ENCODE data around the gene ANKIB1. TPM values are rescaled to one million over a fixed set of nuclear protein-coding genes. Genes with fewer than 3 reads are reported as not detected.

Gene ANKIB1
- total RNA-seq, 3 donors from 2014 or later = 28.0 to 40.8 (median 38.3) TPM

- H3K4me3 Mint-ChIP-seq = no peak overlapping the region
- H3K27me3 Mint-ChIP-seq (ENCODE audit: low read depth) = no peaks in the 10 kb centered on the region
- peaks cover 6% of the 10 kb centered on the region for H3K9me3 Mint-ChIP-seq
- DNase-seq (no peak), ATAC-seq (no peak)
- H3K4me1 Mint-ChIP-seq (ENCODE audit: low read depth) = peaks cover 2% of the 10 kb centered on the region
- H3K36me3 Mint-ChIP-seq (ENCODE audit: insufficient read depth) = peaks cover 15% of the 10 kb centered on the region
Measured at GRCh38 chr7:92282221-92282814, 36.5 kb downstream of the ANKIB1 start.

- Mint-ChIP-seq H3K9me3 (peaks cover 6% of the 10 kb centered on the region), H3K4me1 (ENCODE audit: low read depth) (peaks cover 3% of the 10 kb centered on the region), H3K36me3 (ENCODE audit: insufficient read depth) (peaks cover 18% of the 10 kb centered on the region), H3K4me3 (no peak overlapping the region), H3K27me3 (ENCODE audit: low read depth) (no peaks in the 10 kb centered on the region)
- ATAC-seq (no peak), DNase-seq (no peak)
Measured at GRCh38 chr7:92282930-92283329, 37.2 kb downstream of the ANKIB1 start.

- no peak for ATAC-seq
- Mint-ChIP-seq H3K4me1 (ENCODE audit: low read depth) (peaks cover 23% of the 10 kb centered on the region), H3K36me3 (ENCODE audit: insufficient read depth) (peaks cover 12% of the 10 kb centered on the region), H3K4me3 (no peak overlapping the region), H3K9me3 (no peaks in the 10 kb centered on the region), H3K27me3 (ENCODE audit: low read depth) (no peaks in the 10 kb centered on the region)
- no peak for DNase-seq
Measured at GRCh38 chr7:92289321-92289720, 43.5 kb downstream of the ANKIB1 start.

GRCh38 chr7:92292981-92293380 is 47.2 kb downstream of the ANKIB1 start:
- no peak for ATAC-seq
- peaks cover 12% of the 10 kb centered on the region for H3K36me3 Mint-ChIP-seq (ENCODE audit: insufficient read depth)
- no peaks in the 10 kb centered on the region for H3K9me3 Mint-ChIP-seq
- DNase-seq = no peak
- H3K27me3 Mint-ChIP-seq (ENCODE audit: low read depth) = no peaks in the 10 kb centered on the region
- H3K4me3 Mint-ChIP-seq = no peak overlapping the region
- H3K4me1 Mint-ChIP-seq (ENCODE audit: low read depth) = peaks cover 20% of the 10 kb centered on the region

GRCh38 chr7:92293896-92294590 is 48.3 kb downstream of the ANKIB1 start:
- peaks cover 20% of the 10 kb centered on the region for H3K4me1 Mint-ChIP-seq (ENCODE audit: low read depth)
- no peaks in the 10 kb centered on the region for H3K27me3 Mint-ChIP-seq (ENCODE audit: low read depth)
- H3K9me3 Mint-ChIP-seq = no peaks in the 10 kb centered on the region
- no peak overlapping the region for H3K4me3 Mint-ChIP-seq
- H3K36me3 Mint-ChIP-seq (ENCODE audit: insufficient read depth) = peaks cover 14% of the 10 kb centered on the region
- ATAC-seq (no peak), DNase-seq (no peak)

GRCh38 chr7:92295391-92295790 is 49.6 kb downstream of the ANKIB1 start:
- Mint-ChIP-seq H3K4me1 (ENCODE audit: low read depth) (peaks cover 14% of the 10 kb centered on the region), H3K36me3 (ENCODE audit: insufficient read depth) (peaks cover 19% of the 10 kb centered on the region), H3K27me3 (ENCODE audit: low read depth) (no peaks in the 10 kb centered on the region), H3K4me3 (no peak overlapping the region), H3K9me3 (no peaks in the 10 kb centered on the region)
- no peak for DNase-seq
- no peak for ATAC-seq

GRCh38 chr7:92296235-92296634 is 50.5 kb downstream of the ANKIB1 start:
- Mint-ChIP-seq H3K36me3 (ENCODE audit: insufficient read depth) (peaks cover 25% of the 10 kb centered on the region), H3K4me3 (no peak overlapping the region), H3K27me3 (ENCODE audit: low read depth) (no peaks in the 10 kb centered on the region), H3K9me3 (no peaks in the 10 kb centered on the region), H3K4me1 (ENCODE audit: low read depth) (peaks cover 11% of the 10 kb centered on the region)
- DNase-seq (no peak), ATAC-seq (no peak)

- DNase-seq = no peak
- ATAC-seq = no peak
- Mint-ChIP-seq H3K27me3 (ENCODE audit: low read depth) (no peaks in the 10 kb centered on the region), H3K9me3 (no peaks in the 10 kb centered on the region), H3K4me3 (no peak overlapping the region), H3K36me3 (ENCODE audit: insufficient read depth) (peaks cover 26% of the 10 kb centered on the region), H3K4me1 (ENCODE audit: low read depth) (peaks cover 10% of the 10 kb centered on the region)
Measured at GRCh38 chr7:92296880-92297445, 51.2 kb downstream of the ANKIB1 start.

GRCh38 chr7:92297736-92298135 is 52.0 kb downstream of the ANKIB1 start:
- Mint-ChIP-seq H3K9me3 (no peaks in the 10 kb centered on the region), H3K4me1 (ENCODE audit: low read depth) (peaks cover 9% of the 10 kb centered on the region), H3K27me3 (ENCODE audit: low read depth) (no peaks in the 10 kb centered on the region), H3K36me3 (ENCODE audit: insufficient read depth) (peaks cover 26% of the 10 kb centered on the region), H3K4me3 (no peak overlapping the region)
- DNase-seq = no peak
- no peak for ATAC-seq

- no peak for DNase-seq
- no peaks in the 10 kb centered on the region for H3K27me3 Mint-ChIP-seq (ENCODE audit: low read depth)
Measured at GRCh38 chr7:92303761-92304160, 58.0 kb downstream of the ANKIB1 start.

GRCh38 chr7:92304406-92304893 is 58.7 kb downstream of the ANKIB1 start:
- ATAC-seq (no peak), DNase-seq (no peak)
- peaks cover 29% of the 10 kb centered on the region for H3K36me3 Mint-ChIP-seq (ENCODE audit: insufficient read depth)
- no peaks in the 10 kb centered on the region for H3K4me1 Mint-ChIP-seq (ENCODE audit: low read depth)
- no peaks in the 10 kb centered on the region for H3K27me3 Mint-ChIP-seq (ENCODE audit: low read depth)
- H3K4me3 Mint-ChIP-seq = no peak overlapping the region
- H3K9me3 Mint-ChIP-seq = no peaks in the 10 kb centered on the region

More at GRCh38 chr7:92303761-92304160, 58.0 kb downstream of the ANKIB1 start:
- Mint-ChIP-seq H3K4me3 (no peak overlapping the region), H3K36me3 (ENCODE audit: insufficient read depth) (peaks cover 30% of the 10 kb centered on the region), H3K4me1 (ENCODE audit: low read depth) (no peaks in the 10 kb centered on the region), H3K9me3 (no peaks in the 10 kb centered on the region)
- ATAC-seq = no peak

- H3K27me3 Mint-ChIP-seq (ENCODE audit: low read depth) = no peaks in the 10 kb centered on the region
- no peaks in the 10 kb centered on the region for H3K4me1 Mint-ChIP-seq (ENCODE audit: low read depth)
- ATAC-seq = no peak
- H3K9me3 Mint-ChIP-seq = no peaks in the 10 kb centered on the region
- peaks cover 23% of the 10 kb centered on the region for H3K36me3 Mint-ChIP-seq (ENCODE audit: insufficient read depth)
- H3K4me3 Mint-ChIP-seq = no peak overlapping the region
- DNase-seq = no peak
Measured at GRCh38 chr7:92306153-92306552, 60.4 kb downstream of the ANKIB1 start.

GRCh38 chr7:92313055-92313454 is 67.3 kb downstream of the ANKIB1 start:
- no peaks in the 10 kb centered on the region for H3K4me1 Mint-ChIP-seq (ENCODE audit: low read depth)
- no peaks in the 10 kb centered on the region for H3K9me3 Mint-ChIP-seq
- H3K36me3 Mint-ChIP-seq (ENCODE audit: insufficient read depth) = peaks cover 13% of the 10 kb centered on the region
- H3K27me3 Mint-ChIP-seq (ENCODE audit: low read depth) = no peaks in the 10 kb centered on the region
- ATAC-seq (no peak), DNase-seq (no peak)
- no peak overlapping the region for H3K4me3 Mint-ChIP-seq

- H3K27me3 Mint-ChIP-seq (ENCODE audit: low read depth) = no peaks in the 10 kb centered on the region
- DNase-seq = no peak
- no peak overlapping the region for H3K4me3 Mint-ChIP-seq
- H3K9me3 Mint-ChIP-seq = no peaks in the 10 kb centered on the region
- no peak for ATAC-seq
- no peaks in the 10 kb centered on the region for H3K4me1 Mint-ChIP-seq (ENCODE audit: low read depth)
- H3K36me3 Mint-ChIP-seq (ENCODE audit: insufficient read depth) = peaks cover 16% of the 10 kb centered on the region
Measured at GRCh38 chr7:92319243-92319642, 73.5 kb downstream of the ANKIB1 start.

GRCh38 chr7:92325173-92325572 is 79.4 kb downstream of the ANKIB1 start:
- Mint-ChIP-seq H3K4me1 (ENCODE audit: low read depth) (no peaks in the 10 kb centered on the region), H3K27me3 (ENCODE audit: low read depth) (no peaks in the 10 kb centered on the region), H3K4me3 (no peak overlapping the region), H3K9me3 (no peaks in the 10 kb centered on the region), H3K36me3 (ENCODE audit: insufficient read depth) (peaks cover 22% of the 10 kb centered on the region)
- ATAC-seq (no peak), DNase-seq (no peak)

All from activated T-cell treated with anti-CD3 and anti-CD28 coated beads, Interleukin-2, amount 50 U/mL, for 4 hours (primary cell).